GM12873 (cell line): Measurements from ENCODE around the gene SEC23IP.

Experiments
- TF ChIP-seq, protein P1 (sequence below): IDR thresholded peaks from 2 replicates; pipeline ENCODE4 v1.5.1; 2012; ENCODE audit warnings: low read depth, mild to moderate bottlenecking, moderate library complexity, low read length, control low read depth; ENCODE audit not compliant: insufficient read depth; ENCODE audit errors: missing control alignments

The SEC23IP gene

DNA sequence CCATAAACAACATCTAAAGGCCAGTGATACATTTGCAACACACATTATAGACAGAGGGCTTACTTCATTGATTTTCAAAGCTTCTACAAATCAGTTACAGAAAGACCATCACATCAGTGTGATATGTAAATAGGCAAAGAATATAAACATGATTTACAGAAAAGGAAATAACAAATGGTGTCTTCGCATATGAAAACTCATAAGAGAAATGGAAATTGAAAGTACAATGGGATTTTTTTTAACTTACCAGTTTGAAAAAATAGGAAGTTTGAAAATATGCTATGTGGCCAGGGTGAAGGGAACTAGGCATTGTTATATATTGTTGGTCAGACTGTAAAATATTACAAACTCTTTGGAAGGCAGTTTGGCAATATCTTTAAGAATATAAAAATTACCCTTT lies 27.3 kb downstream of the SEC23IP start:
- TF ChIP-seq, protein P1, sequence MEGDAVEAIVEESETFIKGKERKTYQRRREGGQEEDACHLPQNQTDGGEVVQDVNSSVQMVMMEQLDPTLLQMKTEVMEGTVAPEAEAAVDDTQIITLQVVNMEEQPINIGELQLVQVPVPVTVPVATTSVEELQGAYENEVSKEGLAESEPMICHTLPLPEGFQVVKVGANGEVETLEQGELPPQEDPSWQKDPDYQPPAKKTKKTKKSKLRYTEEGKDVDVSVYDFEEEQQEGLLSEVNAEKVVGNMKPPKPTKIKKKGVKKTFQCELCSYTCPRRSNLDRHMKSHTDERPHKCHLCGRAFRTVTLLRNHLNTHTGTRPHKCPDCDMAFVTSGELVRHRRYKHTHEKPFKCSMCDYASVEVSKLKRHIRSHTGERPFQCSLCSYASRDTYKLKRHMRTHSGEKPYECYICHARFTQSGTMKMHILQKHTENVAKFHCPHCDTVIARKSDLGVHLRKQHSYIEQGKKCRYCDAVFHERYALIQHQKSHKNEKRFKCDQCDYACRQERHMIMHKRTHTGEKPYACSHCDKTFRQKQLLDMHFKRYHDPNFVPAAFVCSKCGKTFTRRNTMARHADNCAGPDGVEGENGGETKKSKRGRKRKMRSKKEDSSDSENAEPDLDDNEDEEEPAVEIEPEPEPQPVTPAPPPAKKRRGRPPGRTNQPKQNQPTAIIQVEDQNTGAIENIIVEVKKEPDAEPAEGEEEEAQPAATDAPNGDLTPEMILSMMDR, result no peak

- TF ChIP-seq, protein P1, result no peak
These were observed 35.9 kb downstream of the SEC23IP start for GRCh38 chr10:119928411-119928810.

GRCh38 chr10:119931871-119932270 lies 39.3 kb downstream of the SEC23IP start:
- TF ChIP-seq, protein P1, result no peak

DNA sequence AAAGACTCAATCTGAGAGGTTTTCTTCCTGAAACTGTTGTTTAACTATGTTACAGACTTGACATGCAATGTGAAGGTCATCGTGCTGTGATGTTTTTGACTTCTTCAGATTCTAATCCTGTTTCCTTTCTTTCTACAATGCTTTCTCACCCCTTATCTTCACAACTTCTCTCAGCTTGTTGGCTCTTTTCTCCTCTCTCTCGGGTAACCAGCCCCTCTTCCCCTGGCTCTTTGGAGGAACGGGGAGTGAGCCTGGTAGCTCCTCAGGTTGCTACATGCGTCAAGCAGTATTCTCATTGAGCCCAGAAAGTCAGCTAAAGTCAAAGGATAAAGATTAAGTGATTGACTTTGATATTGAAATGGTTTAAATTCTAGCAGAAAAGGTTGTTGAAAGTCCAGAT lies 40.1 kb downstream of the SEC23IP start:
- TF ChIP-seq, protein P1, result no peak

DNA sequence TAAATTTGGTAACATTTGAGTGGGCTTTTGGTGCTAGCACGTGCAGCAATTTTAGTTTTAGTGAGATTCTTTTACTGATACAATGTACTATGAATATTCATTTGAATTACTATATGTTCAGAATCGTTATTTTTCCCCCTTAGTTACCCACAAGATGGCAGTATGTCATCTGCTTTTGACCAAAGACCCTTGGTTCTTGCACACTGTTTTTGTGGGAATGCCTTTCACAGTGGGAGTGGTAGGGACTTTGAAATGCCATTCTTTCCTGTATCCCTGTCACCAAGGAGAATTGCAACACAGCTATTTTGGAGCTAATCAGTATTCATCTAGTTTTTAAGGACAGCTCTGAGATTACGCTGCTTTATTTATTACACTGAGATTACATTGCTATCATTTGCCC lies 40.6 kb downstream of the SEC23IP start:
- TF ChIP-seq, protein P1, result peak; percentile 17

DNA sequence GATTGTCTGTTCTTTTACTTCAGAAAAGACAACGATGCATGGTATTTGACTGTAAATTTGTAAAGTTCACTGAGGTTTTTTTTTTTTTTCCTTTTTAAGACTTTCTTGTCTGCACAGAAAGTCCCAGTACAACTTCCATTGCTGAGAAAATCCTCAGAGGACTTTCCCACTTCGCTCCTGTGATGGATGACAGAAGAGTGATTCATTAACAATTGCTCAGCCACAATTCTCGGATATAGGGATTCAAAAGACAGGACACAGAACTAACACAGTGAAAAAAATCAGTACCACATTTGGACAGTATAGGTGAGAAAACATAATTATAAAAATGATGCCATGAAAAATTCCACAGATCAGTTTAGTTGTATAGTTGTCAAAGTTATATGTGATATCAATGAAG lies 48.0 kb downstream of the SEC23IP start:
- TF ChIP-seq, protein P1, result no peak

DNA sequence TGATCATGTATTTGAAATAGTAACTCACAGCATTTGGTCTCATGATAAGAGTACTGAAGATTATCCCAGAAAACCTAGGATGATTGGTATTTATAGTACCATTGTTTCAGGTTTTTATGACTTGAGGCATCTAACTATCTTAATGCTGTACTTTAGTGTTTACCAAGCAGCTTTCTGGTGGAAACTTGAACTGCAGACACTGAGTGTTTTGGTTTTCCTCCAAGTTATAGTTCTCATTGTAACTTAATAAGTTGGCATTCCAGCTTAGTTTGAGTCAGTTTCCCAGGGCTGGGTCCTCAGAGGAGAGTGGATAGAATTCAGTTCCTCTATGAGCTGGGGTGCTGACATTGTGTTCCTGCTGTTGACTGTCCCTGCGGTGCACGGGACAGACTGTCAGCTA lies 50.4 kb downstream of the SEC23IP start:
- TF ChIP-seq, protein P1, result no peak
